ENCODE measurements around the gene NDUFAF2.

DNA sequence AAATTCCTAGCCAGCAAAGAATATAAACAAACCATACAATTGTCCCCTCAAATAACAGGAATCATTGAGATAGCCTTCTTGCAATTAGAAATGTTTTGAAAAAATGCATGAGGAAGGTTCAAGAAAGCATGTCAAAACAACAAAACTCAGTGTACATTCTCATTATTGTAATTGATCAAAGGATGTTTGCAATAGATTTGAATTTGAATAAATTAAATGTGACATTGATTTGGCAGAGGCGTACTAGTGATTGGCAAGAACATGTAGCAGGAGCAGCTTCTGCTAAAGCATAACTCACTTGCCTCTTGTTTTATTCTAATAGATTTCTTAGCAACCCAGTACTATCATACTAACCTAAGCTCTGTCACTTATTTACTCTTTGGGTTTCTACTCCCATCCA, 197.4 kb downstream of the NDUFAF2 start:
- TF ChIP-seq POLR2A (IDR thresholded peaks at IDR 0.05; ENCODE audit: control extremely low read depth in 1 of 2, low read depth in 2 of 2, low read length in 2 of 2) (no peak), RNF2 (IDR thresholded peaks at IDR 0.05; ENCODE audit: borderline replicate concordance, low read depth, low read length, missing control alignments, poor library complexity, severe bottlenecking) (no peak), CHD1 (IDR thresholded peaks at IDR 0.05; ENCODE audit: low read depth, low read length) (no peak), SUZ12 (IDR thresholded peaks at IDR 0.05; ENCODE audit: low read length) (no peak), POLR2AphosphoS5 (IDR thresholded peaks at IDR 0.05; ENCODE audit: low read depth, low read length) (no peak), RAD21 (IDR thresholded peaks at IDR 0.05 in 1 of 2, conservative IDR thresholded peaks at IDR 0.05 in 1 of 2; ENCODE audit: low read depth in 2 of 2, low read length in 2 of 2) (no peak), SIRT6 (IDR thresholded peaks at IDR 0.05; ENCODE audit: low read length) (no peak), MAFK (IDR thresholded peaks at IDR 0.05; ENCODE audit: low read depth, low read length) (no peak)
- TF ChIP-seq, protein P1, sequence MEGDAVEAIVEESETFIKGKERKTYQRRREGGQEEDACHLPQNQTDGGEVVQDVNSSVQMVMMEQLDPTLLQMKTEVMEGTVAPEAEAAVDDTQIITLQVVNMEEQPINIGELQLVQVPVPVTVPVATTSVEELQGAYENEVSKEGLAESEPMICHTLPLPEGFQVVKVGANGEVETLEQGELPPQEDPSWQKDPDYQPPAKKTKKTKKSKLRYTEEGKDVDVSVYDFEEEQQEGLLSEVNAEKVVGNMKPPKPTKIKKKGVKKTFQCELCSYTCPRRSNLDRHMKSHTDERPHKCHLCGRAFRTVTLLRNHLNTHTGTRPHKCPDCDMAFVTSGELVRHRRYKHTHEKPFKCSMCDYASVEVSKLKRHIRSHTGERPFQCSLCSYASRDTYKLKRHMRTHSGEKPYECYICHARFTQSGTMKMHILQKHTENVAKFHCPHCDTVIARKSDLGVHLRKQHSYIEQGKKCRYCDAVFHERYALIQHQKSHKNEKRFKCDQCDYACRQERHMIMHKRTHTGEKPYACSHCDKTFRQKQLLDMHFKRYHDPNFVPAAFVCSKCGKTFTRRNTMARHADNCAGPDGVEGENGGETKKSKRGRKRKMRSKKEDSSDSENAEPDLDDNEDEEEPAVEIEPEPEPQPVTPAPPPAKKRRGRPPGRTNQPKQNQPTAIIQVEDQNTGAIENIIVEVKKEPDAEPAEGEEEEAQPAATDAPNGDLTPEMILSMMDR (IDR thresholded peaks at IDR 0.05; ENCODE audit: control extremely low read depth in 1 of 3, insufficient read depth in 1 of 3, low read depth in 1 of 3, low read length in 3 of 3): no peak
- TF ChIP-seq, protein P2, sequence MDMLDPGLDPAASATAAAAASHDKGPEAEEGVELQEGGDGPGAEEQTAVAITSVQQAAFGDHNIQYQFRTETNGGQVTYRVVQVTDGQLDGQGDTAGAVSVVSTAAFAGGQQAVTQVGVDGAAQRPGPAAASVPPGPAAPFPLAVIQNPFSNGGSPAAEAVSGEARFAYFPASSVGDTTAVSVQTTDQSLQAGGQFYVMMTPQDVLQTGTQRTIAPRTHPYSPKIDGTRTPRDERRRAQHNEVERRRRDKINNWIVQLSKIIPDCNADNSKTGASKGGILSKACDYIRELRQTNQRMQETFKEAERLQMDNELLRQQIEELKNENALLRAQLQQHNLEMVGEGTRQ (IDR thresholded peaks at IDR 0.05; ENCODE audit: low read length): no peak
- TF ChIP-seq, protein P3, sequence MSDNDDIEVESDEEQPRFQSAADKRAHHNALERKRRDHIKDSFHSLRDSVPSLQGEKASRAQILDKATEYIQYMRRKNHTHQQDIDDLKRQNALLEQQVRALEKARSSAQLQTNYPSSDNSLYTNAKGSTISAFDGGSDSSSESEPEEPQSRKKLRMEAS (IDR thresholded peaks at IDR 0.05): no peak
